Measurements from ENCODE around the gene DUSP18. TPM values are rescaled to one million over a fixed set of nuclear protein-coding genes. Genes with fewer than 3 reads are reported as not detected.

DUSP18 gene
- total and polyA plus RNA-seq, 2 donors from 2014 or later, result 3.6 to 14.0 TPM

- no peak overlapping the region for H3K27ac ChIP-seq (ENCODE audit: low read depth in 2 of 2, low read length in 2 of 2)
- H3K4me1 ChIP-seq (ENCODE audit: control insufficient read depth in 2 of 3, insufficient read depth in 2 of 3, low read depth in 1 of 3, low read length in 3 of 3), result peaks cover 0 to 7% (median 0%) of the 10 kb centered on the region in 3 donors
- TF ChIP-seq, protein P1, sequence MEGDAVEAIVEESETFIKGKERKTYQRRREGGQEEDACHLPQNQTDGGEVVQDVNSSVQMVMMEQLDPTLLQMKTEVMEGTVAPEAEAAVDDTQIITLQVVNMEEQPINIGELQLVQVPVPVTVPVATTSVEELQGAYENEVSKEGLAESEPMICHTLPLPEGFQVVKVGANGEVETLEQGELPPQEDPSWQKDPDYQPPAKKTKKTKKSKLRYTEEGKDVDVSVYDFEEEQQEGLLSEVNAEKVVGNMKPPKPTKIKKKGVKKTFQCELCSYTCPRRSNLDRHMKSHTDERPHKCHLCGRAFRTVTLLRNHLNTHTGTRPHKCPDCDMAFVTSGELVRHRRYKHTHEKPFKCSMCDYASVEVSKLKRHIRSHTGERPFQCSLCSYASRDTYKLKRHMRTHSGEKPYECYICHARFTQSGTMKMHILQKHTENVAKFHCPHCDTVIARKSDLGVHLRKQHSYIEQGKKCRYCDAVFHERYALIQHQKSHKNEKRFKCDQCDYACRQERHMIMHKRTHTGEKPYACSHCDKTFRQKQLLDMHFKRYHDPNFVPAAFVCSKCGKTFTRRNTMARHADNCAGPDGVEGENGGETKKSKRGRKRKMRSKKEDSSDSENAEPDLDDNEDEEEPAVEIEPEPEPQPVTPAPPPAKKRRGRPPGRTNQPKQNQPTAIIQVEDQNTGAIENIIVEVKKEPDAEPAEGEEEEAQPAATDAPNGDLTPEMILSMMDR (IDR thresholded peaks at IDR 0.05; ENCODE audit: borderline replicate concordance, extremely low read depth, insufficient read depth), result no peak
- H3K27me3 ChIP-seq (ENCODE audit: control insufficient read depth, insufficient read depth, low read length), result no peaks in the 10 kb centered on the region
- H3K36me3 ChIP-seq (ENCODE audit: control insufficient read depth in 2 of 3, insufficient read depth in 3 of 3, low read length in 3 of 3), result peaks cover 0 to 8% (median 0%) of the 10 kb centered on the region in 3 donors
- FAIRE-seq (no peak), DNase-seq (no peak)
- peak overlapping the region in 2 of 3 donors; percentile 65 to 81 for H3K9ac ChIP-seq (ENCODE audit: low read length in 3 of 3)
- intact Hi-C loops (cut with DNase I), result no loop called here
- H3K9me3 ChIP-seq (ENCODE audit: control insufficient read depth in 2 of 3, insufficient read depth in 1 of 3, low read length in 3 of 3), result no peaks in the 10 kb centered on the region
- H3K4me3 ChIP-seq (ENCODE audit: low read length in 3 of 3), result peak overlapping the region; percentile 75 to 86 (median 81)
Measured at GRCh38 chr22:30668386-30668710, 673 bp upstream of the DUSP18 start.

DNA sequence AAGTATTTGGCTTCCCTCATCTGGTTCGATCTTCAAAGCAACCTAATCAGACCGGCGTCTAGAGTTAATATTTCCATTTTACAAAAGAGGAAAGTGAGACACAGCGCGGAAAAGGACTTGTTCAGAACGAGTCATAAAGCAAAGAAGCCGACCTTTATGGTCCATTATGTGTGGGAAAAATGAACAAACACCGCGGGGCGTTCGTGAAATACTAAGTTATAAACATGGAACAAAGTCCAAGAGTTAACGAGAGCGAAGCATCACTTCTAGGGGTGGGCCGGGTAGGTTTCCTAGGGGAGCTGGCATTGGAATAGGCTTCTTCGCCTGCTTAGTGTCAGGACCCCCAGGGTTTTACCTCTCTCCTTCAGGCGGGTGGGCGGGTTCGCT lies 575 bp downstream of the DUSP18 start:
- peak in 1 of 5 donors; percentile 2 for DNase-seq
- no peak overlapping the region for H3K27ac ChIP-seq (ENCODE audit: low read depth in 2 of 2, low read length in 2 of 2)

DNA sequence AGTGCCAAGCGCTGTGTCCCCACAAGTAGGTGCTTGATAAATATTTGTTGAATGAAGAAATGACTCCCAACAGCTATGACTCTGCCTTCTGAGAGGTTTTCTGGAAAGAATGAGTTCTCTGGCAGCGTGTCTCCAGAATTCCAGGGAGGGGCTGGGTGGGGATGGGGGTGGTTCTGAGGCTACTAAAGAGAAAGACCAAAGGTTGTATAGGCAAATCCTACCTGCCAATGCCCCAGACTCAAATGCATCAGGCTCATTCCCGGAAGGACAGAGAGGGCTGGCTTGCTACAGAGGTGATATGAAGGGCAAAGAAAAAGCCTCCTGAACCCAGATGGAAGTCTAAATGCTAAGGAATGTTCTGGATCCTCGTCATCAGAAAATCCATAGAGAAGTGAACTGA lies 1.9 kb downstream of the DUSP18 start:
- Histone ChIP-seq H3K9me3 (ENCODE audit: control insufficient read depth in 2 of 3, insufficient read depth in 1 of 3, low read length in 3 of 3) (no peaks in the 10 kb centered on the region), H3K36me3 (ENCODE audit: control insufficient read depth in 2 of 3, insufficient read depth in 3 of 3, low read length in 3 of 3) (peaks cover 0 to 12% (median 0%) of the 10 kb centered on the region in 3 donors), H3K4me1 (ENCODE audit: control insufficient read depth in 2 of 3, insufficient read depth in 2 of 3, low read depth in 1 of 3, low read length in 3 of 3) (peaks cover 0 to 7% (median 0%) of the 10 kb centered on the region in 3 donors), H3K27ac (ENCODE audit: low read depth in 2 of 2, low read length in 2 of 2) (no peak overlapping the region), H3K27me3 (ENCODE audit: control insufficient read depth, insufficient read depth, low read length) (no peaks in the 10 kb centered on the region), H3K4me3 (ENCODE audit: low read length in 3 of 3) (no peak overlapping the region), H3K9ac (ENCODE audit: low read length in 3 of 3) (no peak overlapping the region)
- intact Hi-C loops (cut with DNase I), result no loop called here
- TF ChIP-seq, protein P1 (IDR thresholded peaks at IDR 0.05; ENCODE audit: borderline replicate concordance, extremely low read depth, insufficient read depth), result no peak
- FAIRE-seq, result no peak
- no peak for DNase-seq

More for the DNA sequence above, 575 bp downstream of the DUSP18 start:
- H3K27me3 ChIP-seq (ENCODE audit: control insufficient read depth, insufficient read depth, low read length), result no peaks in the 10 kb centered on the region
- H3K36me3 ChIP-seq (ENCODE audit: control insufficient read depth in 2 of 3, insufficient read depth in 3 of 3, low read length in 3 of 3), result peaks cover 0 to 12% (median 0%) of the 10 kb centered on the region in 3 donors
- TF ChIP-seq, protein P1 (IDR thresholded peaks at IDR 0.05; ENCODE audit: borderline replicate concordance, extremely low read depth, insufficient read depth), result no peak
- no peaks in the 10 kb centered on the region for H3K9me3 ChIP-seq (ENCODE audit: control insufficient read depth in 2 of 3, insufficient read depth in 1 of 3, low read length in 3 of 3)
- H3K4me1 ChIP-seq (ENCODE audit: control insufficient read depth in 2 of 3, insufficient read depth in 2 of 3, low read depth in 1 of 3, low read length in 3 of 3), result peaks cover 0 to 7% (median 0%) of the 10 kb centered on the region in 3 donors
- peak overlapping the region; percentile 67 to 80 (median 74) for H3K9ac ChIP-seq (ENCODE audit: low read length in 3 of 3)
- peak overlapping the region; percentile 75 to 86 (median 81) for H3K4me3 ChIP-seq (ENCODE audit: low read length in 3 of 3)
- intact Hi-C loops (cut with DNase I), result no loop called here
- FAIRE-seq, result no peak

GRCh38 chr22:30665266-30665665 lies 2.4 kb downstream of the DUSP18 start:
- Histone ChIP-seq H3K36me3 (ENCODE audit: control insufficient read depth in 2 of 3, insufficient read depth in 3 of 3, low read length in 3 of 3) (peaks cover 0 to 12% (median 0%) of the 10 kb centered on the region in 3 donors), H3K27me3 (ENCODE audit: control insufficient read depth, insufficient read depth, low read length) (no peaks in the 10 kb centered on the region), H3K9ac (ENCODE audit: low read length in 3 of 3) (no peak overlapping the region), H3K27ac (ENCODE audit: low read depth in 2 of 2, low read length in 2 of 2) (no peak overlapping the region), H3K4me3 (ENCODE audit: low read length in 3 of 3) (no peak overlapping the region), H3K9me3 (ENCODE audit: control insufficient read depth in 2 of 3, insufficient read depth in 1 of 3, low read length in 3 of 3) (no peaks in the 10 kb centered on the region), H3K4me1 (ENCODE audit: control insufficient read depth in 2 of 3, insufficient read depth in 2 of 3, low read depth in 1 of 3, low read length in 3 of 3) (peaks cover 0 to 7% (median 0%) of the 10 kb centered on the region in 3 donors)
- intact Hi-C loops (cut with DNase I), result no loop called here
- TF ChIP-seq, protein P1 (IDR thresholded peaks at IDR 0.05; ENCODE audit: borderline replicate concordance, extremely low read depth, insufficient read depth), result no peak
- DNase-seq (no peak), FAIRE-seq (no peak)

Measured in kidney (tissue), 14 donors.